ENCODE measurements around the gene PCDH9.
"Not testable (repeated sequence)": the region's sequence is repeated elsewhere in the genome, so short reads cannot be mapped to it uniquely, and the experiment has no call there.

The PCDH9 gene

GRCh38 chr13:66266348-66266747 is 963.8 kb downstream of the PCDH9 start:
- no peak overlapping the region for H3K4me3 ChIP-seq (ENCODE audit: low read depth, low read length)
- no peak for DNase-seq (ENCODE audit: low read depth, low spot score)
- TF ChIP-seq CTCF (IDR thresholded peaks at IDR 0.05; ENCODE audit: insufficient read depth, low read length, missing control alignments), result no peak
- ChIA-PET POLR2A (no interaction called here), CTCF (interaction anchor here (1.0 kb wide), 1 partner anchor 354 kb away, joined by 3 read pairs; no protein-coding TSS in a partner anchor)

GRCh38 chr13:66265371-66265770 is 964.8 kb downstream of the PCDH9 start:
- CTCF ChIA-PET, result interaction anchor here (1.0 kb wide), 1 partner anchor 9 kb away, joined by 3 read pairs; no protein-coding TSS in a partner anchor
- H3K4me3 ChIP-seq (ENCODE audit: low read depth, low read length), result no peak overlapping the region
- no peak for TF ChIP-seq CTCF (IDR thresholded peaks at IDR 0.05; ENCODE audit: insufficient read depth, low read length, missing control alignments)
- DNase-seq (ENCODE audit: low read depth, low spot score), result no peak
- POLR2A ChIA-PET, result no interaction called here

DNA sequence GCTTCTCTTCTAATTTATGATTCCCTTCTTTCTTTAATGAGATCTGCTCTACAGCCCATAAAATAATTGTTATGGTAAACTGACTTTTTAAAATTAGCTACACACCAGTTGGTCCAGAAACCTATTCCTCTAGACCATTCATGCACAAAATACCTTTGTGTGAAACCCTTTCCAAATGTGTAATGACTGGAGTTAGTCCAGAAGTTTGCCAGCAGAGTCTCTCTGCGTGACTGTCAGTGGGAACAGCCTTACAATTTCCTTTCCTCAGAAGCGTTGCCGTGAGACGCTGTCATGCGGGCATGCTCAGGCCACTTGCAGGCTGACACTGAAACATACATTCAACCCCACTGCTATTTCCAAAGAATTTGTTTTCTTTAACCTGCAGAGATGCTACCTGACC is 965.2 kb downstream of the PCDH9 start:
- no peak for DNase-seq (ENCODE audit: low read depth, low spot score)
- no peak for TF ChIP-seq CTCF (IDR thresholded peaks at IDR 0.05; ENCODE audit: insufficient read depth, low read length, missing control alignments)
- CTCF ChIA-PET, result interaction anchor here (1.0 kb wide), 1 partner anchor 9 kb away, joined by 3 read pairs; no protein-coding TSS in a partner anchor
- POLR2A ChIA-PET, result no interaction called here
- H3K4me3 ChIP-seq (ENCODE audit: low read depth, low read length), result no peak overlapping the region

- no peak for TF ChIP-seq CTCF (IDR thresholded peaks at IDR 0.05; ENCODE audit: insufficient read depth, low read length, missing control alignments)
- POLR2A ChIA-PET, result no interaction called here
- no peak for DNase-seq (ENCODE audit: low read depth, low spot score)
- CTCF ChIA-PET, result no interaction called here
- no peak overlapping the region for H3K4me3 ChIP-seq (ENCODE audit: low read depth, low read length)
Observed at GRCh38 chr13:66262330-66262729, 967.8 kb downstream of the PCDH9 start.

DNA sequence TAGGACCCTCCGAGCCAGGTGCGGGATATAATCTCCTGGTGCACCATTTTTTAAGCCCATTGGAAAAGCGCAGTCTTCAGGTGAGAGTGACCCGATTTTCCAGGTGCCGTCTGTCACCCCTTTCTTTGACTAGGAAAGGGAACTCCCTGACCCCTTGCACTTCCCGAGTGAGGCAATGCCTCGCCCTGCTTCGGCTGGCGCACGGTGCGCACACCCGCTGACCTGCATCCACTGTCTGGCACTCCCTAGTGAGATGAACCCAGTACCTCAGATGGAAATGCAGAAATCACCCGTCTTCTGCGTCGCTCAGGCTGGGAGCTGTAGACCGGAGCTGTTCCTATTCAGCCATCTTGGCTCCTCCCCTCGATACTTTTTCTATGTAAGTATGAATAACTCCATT is 970.7 kb downstream of the PCDH9 start:
- POLR2A ChIA-PET; H3K4me3 ChIP-seq (ENCODE audit: low read depth, low read length); CTCF ChIA-PET; DNase-seq (ENCODE audit: low read depth, low spot score): not testable (repeated sequence)
